HCT116 (cell line): ENCODE measurements around the gene ASPN. TPM values are rescaled to one million over a fixed set of nuclear protein-coding genes. Genes with fewer than 3 reads are reported as not detected.

Experiments used
- ATAC-seq: fragments of 200-7000 bp; cut with Tn5 transposase; 2 replicates; pipeline ENCODE4 v1.9.1; 2020; ENCODE audit warnings: mild to moderate bottlenecking, moderate library complexity
- BruUV-seq: library from RNA; stranded (reverse); fragments of 400-500 nt; replicated peaks from 2 replicates; lab custom pipeline; 2021; lab: Mats Ljungman, UMichigan
- CTCF ChIA-PET: fragments of 300-600 bp; sonication (Branson Sonifier 250); formaldehyde crosslinking; loops from one replicate; lab custom pipeline; 2021; ENCODE audit warnings: antibody characterized with exemption; lab: Charles Lee
- POLR2A ChIA-PET: fragments of 300-600, 350-600 bp; sonication (Branson Sonifier 250); formaldehyde crosslinking; loops from one replicate; lab custom pipeline; 2021; ENCODE audit warnings: antibody characterized with exemption; lab: Charles Lee
- RAD21 ChIA-PET, 2 experiments: fragments of 300-600 bp; sonication (Branson Sonifier 250); formaldehyde crosslinking; loops; one replicate each; lab custom pipeline; 2023; ENCODE audit warnings: low total read pairs in 2 of 2; ENCODE audit not compliant: uncharacterized antibody in 2 of 2, unreplicated experiment in 2 of 2, low non-redundant PET in 1 of 2; lab: Charles Lee
- DNase-seq: peaks from one replicate; pipeline ENCODE4 v3.0.0-alpha.2; 2010; ENCODE audit warnings: low read depth, low spot score
- H2AFZ ChIP-seq: fragments of 200-600 bp; shearing (Covaris generic), sonication (generic); 2 replicates; pipeline ENCODE4 v1.6.1; 2017; ENCODE audit warnings: low read depth, mixed run types, mixed read lengths, antibody characterized with exemption, low read length; ENCODE audit not compliant: poor library complexity, severe bottlenecking
- H3K27ac ChIP-seq: 2 replicates; pipeline ENCODE4 v1.5.1; 2012; ENCODE audit warnings: low read depth, low read length
- H3K27me3 ChIP-seq: fragments of 200-600 bp; sonication (generic); 2 replicates; pipeline ENCODE4 v1.6.1; 2016; ENCODE audit warnings: mixed run types, low read length, mixed read lengths; ENCODE audit not compliant: insufficient read depth
- H3K36me3 ChIP-seq, 2 experiments: fragments of 200-500 bp in 1 of 2; fragments of 200-600 bp in 1 of 2; sonication (Bioruptor generic) in 1 of 2; sonication (generic) in 1 of 2; 2 replicates each; pipeline versions ENCODE4 v1.5.1 to v1.6.1; 2014 to 2016; ENCODE audit warnings: low read length in 2 of 2, inconsistent platforms in 1 of 2, mixed read lengths in 1 of 2, mixed run types in 1 of 2; ENCODE audit not compliant: insufficient read depth in 2 of 2, control insufficient read depth in 1 of 2
- H3K4me1 ChIP-seq, 2 experiments: fragments of 200-600 bp in 1 of 2; sonication (generic) in 1 of 2; 2 replicates each; pipeline versions ENCODE4 v1.5.1 to v1.6.1; 2012 to 2017; ENCODE audit warnings: low read length in 2 of 2, inconsistent platforms in 1 of 2, mild to moderate bottlenecking in 1 of 2, mixed read lengths in 1 of 2, mixed run types in 1 of 2, moderate library complexity in 1 of 2; ENCODE audit not compliant: insufficient read depth in 2 of 2, control insufficient read depth in 1 of 2
- H3K4me2 ChIP-seq: fragments of 200-600 bp; sonication (generic); 2 replicates; pipeline ENCODE4 v1.6.1; 2017; ENCODE audit warnings: mixed run types, low read length, mixed read lengths
- H3K4me3 ChIP-seq, 2 experiments: fragments of 200-600 bp in 1 of 2; sonication (generic) in 1 of 2; replicated peaks in 1 of 2; 2 replicates each; pipeline ENCODE4 v1.5.1; 2011 to 2016; ENCODE audit warnings: low read length in 2 of 2, control low read depth in 1 of 2, low read depth in 1 of 2, mild to moderate bottlenecking in 1 of 2, mixed read lengths in 1 of 2, mixed run types in 1 of 2
- H3K79me2 ChIP-seq: fragments of 200-600 bp; sonication (generic); 2 replicates; pipeline ENCODE4 v1.6.1; 2017; ENCODE audit warnings: mild to moderate bottlenecking, mixed run types, low read length, moderate library complexity, mixed read lengths; ENCODE audit not compliant: insufficient read depth
- H3K9ac ChIP-seq: fragments of 200-600 bp; sonication (generic); 2 replicates; pipeline ENCODE4 v1.6.1; 2016; ENCODE audit warnings: low read length, mixed read lengths
- H3K9me2 ChIP-seq: fragments of 200-600 bp; sonication (generic), shearing (Covaris generic); 2 replicates; pipeline ENCODE4 v1.6.1; 2017; ENCODE audit warnings: mixed run types, mild to moderate bottlenecking, moderate library complexity; ENCODE audit not compliant: insufficient read depth
- H3K9me3 ChIP-seq, 2 experiments: fragments of 200-500 bp in 1 of 2; fragments of 200-600 bp in 1 of 2; sonication (Bioruptor generic) in 1 of 2; sonication (generic) in 1 of 2; 2 replicates each; pipeline ENCODE4 v1.6.1; 2014 to 2017; ENCODE audit warnings: low read length in 2 of 2, mixed read lengths in 2 of 2, inconsistent platforms in 1 of 2, low read depth in 1 of 2, mild to moderate bottlenecking in 1 of 2, mixed run types in 1 of 2, moderate library complexity in 1 of 2; ENCODE audit not compliant: control insufficient read depth in 1 of 2, insufficient read depth in 1 of 2
- H4K20me1 ChIP-seq: fragments of 200-600 bp; sonication (generic), shearing (Covaris generic); 2 replicates; pipeline ENCODE4 v1.6.1; 2017; ENCODE audit warnings: mixed run types, mild to moderate bottlenecking, moderate library complexity; ENCODE audit not compliant: insufficient read depth
- ATF3 ChIP-seq: IDR thresholded peaks from 2 replicates; pipeline ENCODE4 v1.6.1; 2012
- CEBPB ChIP-seq: IDR thresholded peaks from 2 replicates; pipeline ENCODE4 v1.6.1; 2012; ENCODE audit warnings: low read depth
- EGR1 ChIP-seq: IDR thresholded peaks from 2 replicates; pipeline ENCODE4 v1.6.1; 2012; ENCODE audit warnings: low read depth
- EZH2 ChIP-seq: fragments of 200-600 bp; sonication (generic); IDR thresholded peaks from 2 replicates; pipeline ENCODE4 v1.6.1; 2017; ENCODE audit warnings: antibody characterized with exemption, mixed run types
- JUND ChIP-seq: IDR thresholded peaks from 2 replicates; pipeline ENCODE4 v1.6.1; 2012
- POLR2AphosphoS5 ChIP-seq: IDR thresholded peaks from 2 replicates; pipeline ENCODE4 v1.6.1; 2011; ENCODE audit warnings: mild to moderate bottlenecking, low read depth, low read length, moderate library complexity
- SIN3A ChIP-seq: IDR thresholded peaks from 2 replicates; pipeline ENCODE4 v1.6.1; 2012; ENCODE audit warnings: low read depth
- SP1 ChIP-seq: IDR thresholded peaks from 2 replicates; pipeline ENCODE4 v1.6.1; 2012; ENCODE audit warnings: low read depth
- TCF7L2 ChIP-seq: IDR thresholded peaks from 2 replicates; pipeline ENCODE4 v1.7.0; 2011; ENCODE audit warnings: borderline replicate concordance, inconsistent platforms; ENCODE audit not compliant: insufficient read depth, insufficient read length; ENCODE audit errors: extremely low read depth
- YY1 ChIP-seq: IDR thresholded peaks from 2 replicates; pipeline ENCODE4 v1.6.1; 2011; ENCODE audit warnings: low read length, low read depth, moderate library complexity, mild to moderate bottlenecking; ENCODE audit not compliant: insufficient replicate concordance; ENCODE audit errors: extremely low read depth
- ZFX ChIP-seq: fragments of 450-650 bp; IDR thresholded peaks from 2 replicates; pipeline ENCODE4 v1.6.1; 2017
- intact Hi-C: fragments of 100-400 bp; cut with micrococcal nuclease; formaldehyde crosslinking; loops from 2 replicates; pipeline ENCODE4 v1.10.0; 2022
- total RNA-seq: library from RNA; stranded (reverse); gene quantifications from one replicate; pipeline ENCODE4 v1.2.1, GENCODE V29; 2021; ENCODE audit not compliant: unreplicated experiment
- TF ChIP-seq, protein P1 (sequence below): IDR thresholded peaks from 2 replicates; pipeline ENCODE4 v1.6.1; 2012; ENCODE audit warnings: low read depth
- TF ChIP-seq, protein P2 (sequence below): IDR thresholded peaks from 2 replicates; pipeline ENCODE4 v1.6.1; 2012

The ASPN gene
- total RNA-seq, 1 experiment from 2014 or later = not detected

- no peaks in the 10 kb centered on the region for H4K20me1 ChIP-seq
- BruUV-seq = no TSS peak
- no peaks in the 10 kb centered on the region for H3K79me2 ChIP-seq
- peaks cover 0 to 17% of the 10 kb centered on the region in 2 experiments; a peak in 2 of 4 replicates for H3K4me1 ChIP-seq
- TF ChIP-seq POLR2AphosphoS5 = no peak
- TF ChIP-seq EGR1 = no peak
- TF ChIP-seq SIN3A = no peak
- TF ChIP-seq CEBPB = no peak
- TF ChIP-seq EZH2 = no peak
- no peak for TF ChIP-seq JUND
- TF ChIP-seq ATF3 = no peak
- no peak for TF ChIP-seq YY1
- no peak for TF ChIP-seq ZFX
- TF ChIP-seq SP1 = no peak
- TF ChIP-seq, protein P1, sequence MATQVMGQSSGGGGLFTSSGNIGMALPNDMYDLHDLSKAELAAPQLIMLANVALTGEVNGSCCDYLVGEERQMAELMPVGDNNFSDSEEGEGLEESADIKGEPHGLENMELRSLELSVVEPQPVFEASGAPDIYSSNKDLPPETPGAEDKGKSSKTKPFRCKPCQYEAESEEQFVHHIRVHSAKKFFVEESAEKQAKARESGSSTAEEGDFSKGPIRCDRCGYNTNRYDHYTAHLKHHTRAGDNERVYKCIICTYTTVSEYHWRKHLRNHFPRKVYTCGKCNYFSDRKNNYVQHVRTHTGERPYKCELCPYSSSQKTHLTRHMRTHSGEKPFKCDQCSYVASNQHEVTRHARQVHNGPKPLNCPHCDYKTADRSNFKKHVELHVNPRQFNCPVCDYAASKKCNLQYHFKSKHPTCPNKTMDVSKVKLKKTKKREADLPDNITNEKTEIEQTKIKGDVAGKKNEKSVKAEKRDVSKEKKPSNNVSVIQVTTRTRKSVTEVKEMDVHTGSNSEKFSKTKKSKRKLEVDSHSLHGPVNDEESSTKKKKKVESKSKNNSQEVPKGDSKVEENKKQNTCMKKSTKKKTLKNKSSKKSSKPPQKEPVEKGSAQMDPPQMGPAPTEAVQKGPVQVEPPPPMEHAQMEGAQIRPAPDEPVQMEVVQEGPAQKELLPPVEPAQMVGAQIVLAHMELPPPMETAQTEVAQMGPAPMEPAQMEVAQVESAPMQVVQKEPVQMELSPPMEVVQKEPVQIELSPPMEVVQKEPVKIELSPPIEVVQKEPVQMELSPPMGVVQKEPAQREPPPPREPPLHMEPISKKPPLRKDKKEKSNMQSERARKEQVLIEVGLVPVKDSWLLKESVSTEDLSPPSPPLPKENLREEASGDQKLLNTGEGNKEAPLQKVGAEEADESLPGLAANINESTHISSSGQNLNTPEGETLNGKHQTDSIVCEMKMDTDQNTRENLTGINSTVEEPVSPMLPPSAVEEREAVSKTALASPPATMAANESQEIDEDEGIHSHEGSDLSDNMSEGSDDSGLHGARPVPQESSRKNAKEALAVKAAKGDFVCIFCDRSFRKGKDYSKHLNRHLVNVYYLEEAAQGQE = no peak
- no peak for TF ChIP-seq TCF7L2
- TF ChIP-seq, protein P2, sequence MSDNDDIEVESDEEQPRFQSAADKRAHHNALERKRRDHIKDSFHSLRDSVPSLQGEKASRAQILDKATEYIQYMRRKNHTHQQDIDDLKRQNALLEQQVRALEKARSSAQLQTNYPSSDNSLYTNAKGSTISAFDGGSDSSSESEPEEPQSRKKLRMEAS = no peak
- DNase-seq (no peak), ATAC-seq (no peak)
- no peak overlapping the region for H3K27ac ChIP-seq
- H3K4me3 ChIP-seq = no peak overlapping the region
- H3K9me2 ChIP-seq = no peaks in the 10 kb centered on the region
- no peak overlapping the region for H3K4me2 ChIP-seq
- ChIA-PET RAD21 (no interaction called here), POLR2A (no interaction called here), CTCF (no interaction called here)
- H3K9ac ChIP-seq = no peak overlapping the region
- no peak overlapping the region for H2AFZ ChIP-seq
- no peaks in the 10 kb centered on the region for H3K9me3 ChIP-seq
- H3K36me3 ChIP-seq = no peaks in the 10 kb centered on the region
- intact Hi-C loops = no loop called here
- H3K27me3 ChIP-seq = no peaks in the 10 kb centered on the region
Measured at GRCh38 chr9:92484563-92484962, 2.3 kb upstream of the ASPN start.
